ENCODE results near the gene CPM.
"Not testable (repeated sequence)": the region's sequence is repeated elsewhere in the genome, so short reads cannot be mapped to it uniquely, and the experiment has no call there.

Gene CPM

DNA sequence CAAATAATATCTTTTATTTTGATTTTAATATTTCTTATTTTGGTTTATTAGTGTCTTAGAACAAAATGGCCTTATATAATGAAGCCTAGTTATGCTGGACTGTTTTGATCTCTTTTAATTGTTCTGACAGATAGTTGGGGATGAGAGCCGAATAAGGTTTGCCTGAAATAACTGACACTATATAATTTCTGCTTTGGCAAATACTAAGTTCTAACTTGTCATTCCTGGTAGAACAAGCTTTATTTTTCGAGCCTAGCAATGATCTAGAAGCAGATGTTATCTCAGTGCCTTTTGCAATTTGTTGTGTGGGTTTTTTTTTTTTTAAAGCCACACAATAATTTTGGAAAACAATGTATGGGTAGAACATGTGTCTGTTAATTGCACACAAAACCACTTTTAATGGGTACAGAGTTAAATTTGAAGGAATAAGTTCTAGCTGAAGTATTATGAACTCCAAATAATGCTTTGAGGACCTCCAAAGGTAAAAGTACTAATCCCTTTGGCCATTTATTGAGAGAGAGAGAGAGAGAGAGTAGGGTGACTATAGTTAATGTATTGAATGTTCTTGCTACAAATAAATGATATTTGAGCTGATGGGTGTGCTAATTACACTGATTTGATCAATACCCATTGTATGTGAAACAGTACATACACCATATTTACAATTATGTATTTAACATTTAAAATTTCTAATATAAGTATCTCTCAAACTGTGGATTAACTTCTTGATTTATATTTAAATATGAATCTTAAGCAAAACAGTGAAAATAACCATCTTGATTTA lies 90.0 kb downstream of the CPM start:
- DNase-seq: no peak
- in situ Hi-C loops (cut with HindIII; ENCODE audit: low pct_ligation_motif_present, low pct_unique_long_range_greater_than_20kb, low sequenced_read_pairs): no loop called here

DNA sequence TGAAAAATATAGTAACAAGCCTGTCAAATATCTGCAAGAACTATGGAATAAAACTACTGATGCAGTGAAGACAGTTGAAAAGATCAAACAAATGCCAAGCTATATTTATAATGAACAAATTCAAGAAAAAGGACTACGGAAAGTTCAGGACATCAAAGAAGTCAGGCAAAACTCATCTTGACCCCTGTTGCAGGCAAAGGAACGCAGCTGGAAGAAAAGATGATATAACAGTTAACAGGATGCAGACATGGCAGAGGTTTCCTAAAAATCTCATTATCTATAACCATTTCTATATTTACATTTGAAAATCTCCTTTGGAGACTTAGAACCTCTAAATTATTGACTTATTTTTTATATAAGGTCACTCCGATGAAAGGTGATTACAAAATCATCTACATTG lies 90.8 kb downstream of the CPM start:
- no peak for DNase-seq
- in situ Hi-C loops (cut with HindIII; ENCODE audit: low pct_ligation_motif_present, low pct_unique_long_range_greater_than_20kb, low sequenced_read_pairs): no loop called here

DNA sequence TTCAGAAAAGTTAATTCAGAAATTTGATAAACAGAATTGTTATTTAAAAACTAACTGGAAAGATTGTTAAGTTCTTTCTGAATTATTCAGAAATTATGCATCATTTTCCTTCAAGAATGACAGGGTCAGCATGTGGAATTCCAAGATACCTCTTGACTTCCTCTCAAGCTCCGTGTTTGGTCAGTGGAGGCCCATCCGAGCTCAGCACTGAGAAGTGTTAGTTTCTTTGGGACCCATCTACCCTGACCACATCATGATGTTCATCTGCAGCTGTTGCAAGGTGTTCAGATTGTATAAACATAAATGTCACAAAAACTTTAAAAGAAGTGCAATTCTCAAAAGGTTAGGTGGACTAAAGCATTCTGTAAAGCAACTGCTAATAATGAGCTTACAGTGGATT lies 91.3 kb downstream of the CPM start:
- in situ Hi-C loops (cut with HindIII; ENCODE audit: low pct_ligation_motif_present, low pct_unique_long_range_greater_than_20kb, low sequenced_read_pairs): no loop called here
- DNase-seq: no peak

DNA sequence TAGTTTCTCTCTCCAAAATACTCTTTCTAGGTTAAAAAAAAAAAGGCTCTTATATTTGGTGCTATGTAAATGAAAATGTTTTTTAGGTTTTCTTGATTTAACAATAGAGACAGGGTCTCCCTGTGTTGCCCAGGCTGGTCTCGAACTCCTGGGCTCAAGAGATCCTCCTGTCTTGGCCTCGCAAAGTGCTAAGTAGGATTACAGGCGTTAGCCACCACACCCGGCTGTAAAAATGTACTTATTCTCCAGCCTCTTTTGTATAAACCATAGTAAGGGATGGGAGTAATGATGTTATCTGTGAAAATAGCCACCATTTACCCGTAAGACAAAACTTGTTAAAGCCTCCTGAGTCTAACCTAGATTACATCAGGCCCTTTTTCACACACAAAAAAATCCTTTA lies 91.8 kb downstream of the CPM start:
- DNase-seq; in situ Hi-C loops (cut with HindIII; ENCODE audit: low pct_ligation_motif_present, low pct_unique_long_range_greater_than_20kb, low sequenced_read_pairs): not testable (repeated sequence)

DNA sequence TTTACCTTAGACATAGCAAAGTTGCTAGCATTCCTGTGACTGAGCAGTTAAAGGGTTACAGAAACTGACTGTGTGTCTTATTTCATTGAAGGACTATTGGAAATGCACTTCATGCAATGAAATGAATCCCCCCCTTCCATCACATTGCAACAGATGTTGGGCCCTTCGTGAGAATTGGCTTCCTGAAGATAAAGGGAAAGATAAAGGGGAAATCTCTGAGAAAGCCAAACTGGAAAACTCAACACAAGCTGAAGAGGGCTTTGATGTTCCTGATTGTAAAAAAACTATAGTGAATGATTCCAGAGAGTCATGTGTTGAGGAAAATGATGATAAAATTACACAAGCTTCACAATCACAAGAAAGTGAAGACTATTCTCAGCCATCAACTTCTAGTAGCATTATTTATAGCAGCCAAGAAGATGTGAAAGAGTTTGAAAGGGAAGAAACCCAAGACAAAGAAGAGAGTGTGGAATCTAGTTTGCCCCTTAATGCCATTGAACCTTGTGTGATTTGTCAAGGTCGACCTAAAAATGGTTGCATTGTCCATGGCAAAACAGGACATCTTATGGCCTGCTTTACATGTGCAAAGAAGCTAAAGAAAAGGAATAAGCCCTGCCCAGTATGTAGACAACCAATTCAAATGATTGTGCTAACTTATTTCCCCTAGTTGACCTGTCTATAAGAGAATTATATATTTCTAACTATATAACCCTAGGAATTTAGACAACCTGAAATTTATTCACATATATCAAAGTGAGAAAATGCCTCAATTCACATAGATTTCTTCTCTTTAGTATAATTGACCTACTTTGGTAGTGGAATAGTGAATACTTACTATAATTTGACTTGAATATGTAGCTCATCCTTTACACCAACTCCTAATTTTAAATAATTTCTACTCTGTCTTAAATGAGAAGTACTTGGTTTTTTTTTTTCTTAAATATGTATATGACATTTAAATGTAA lies 93.5 kb downstream of the CPM start:
- in situ Hi-C loops (cut with HindIII; ENCODE audit: low pct_ligation_motif_present, low pct_unique_long_range_greater_than_20kb, low sequenced_read_pairs): no loop called here
- DNase-seq: no peak

DNA sequence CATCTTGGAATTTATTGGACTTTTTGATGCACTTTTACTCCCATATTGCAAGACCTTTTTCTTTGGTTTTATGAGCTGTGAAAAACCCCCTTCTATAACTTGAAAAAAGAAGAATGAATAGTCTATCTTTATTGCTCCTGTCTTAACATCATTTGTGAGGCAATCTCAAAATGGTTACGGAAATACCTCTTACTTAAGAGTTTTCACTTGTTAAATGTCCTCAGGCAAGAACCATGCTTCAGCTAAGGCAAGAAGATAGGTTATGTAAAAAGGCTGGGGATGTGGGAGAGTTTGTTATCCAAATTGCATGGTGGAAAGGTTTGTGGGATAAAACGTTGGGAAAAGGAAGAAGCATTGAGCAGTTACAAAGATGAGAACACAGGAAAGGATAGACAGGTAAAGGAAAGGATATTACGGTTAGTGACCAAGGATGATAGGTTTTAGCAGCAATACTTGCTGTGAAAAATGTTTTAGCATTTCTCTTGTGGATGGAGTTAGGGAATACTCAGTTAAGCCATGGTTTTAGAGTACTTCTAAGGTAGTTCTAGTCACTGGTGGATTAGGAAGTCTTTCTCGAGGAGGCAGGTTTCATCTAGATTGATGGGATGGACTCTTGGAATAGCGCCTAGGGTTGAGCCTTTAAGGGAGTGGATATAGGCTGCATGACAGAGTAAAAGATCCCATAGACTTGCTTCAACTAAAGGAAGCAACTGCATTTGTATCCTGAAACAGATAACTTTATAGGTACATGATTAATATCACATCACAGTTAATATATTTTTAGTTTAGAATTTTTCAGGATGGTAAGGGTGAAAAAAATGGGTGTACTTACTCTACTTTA lies 94.7 kb downstream of the CPM start:
- in situ Hi-C loops (cut with HindIII; ENCODE audit: low pct_ligation_motif_present, low pct_unique_long_range_greater_than_20kb, low sequenced_read_pairs): no loop called here
- DNase-seq: no peak

DNA sequence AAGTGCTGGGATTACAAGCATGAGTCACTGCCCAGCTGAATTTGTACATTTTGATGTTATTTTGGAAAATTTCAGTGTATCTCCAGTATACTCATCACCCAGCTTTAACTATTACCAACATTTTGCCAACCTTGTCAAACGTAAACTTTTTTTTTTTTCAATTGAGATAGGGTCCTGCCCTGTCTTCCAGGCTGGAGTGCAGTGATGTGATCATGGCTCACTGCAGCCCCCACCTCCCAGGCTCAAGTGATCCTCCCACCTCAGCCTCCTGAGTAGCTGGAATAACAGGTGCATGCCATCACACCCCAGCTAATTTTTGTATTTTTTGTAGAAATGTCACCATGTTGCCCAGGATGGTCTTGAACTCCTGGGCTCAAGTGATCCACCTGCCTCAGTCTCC lies 95.8 kb downstream of the CPM start:
- in situ Hi-C loops (cut with HindIII; ENCODE audit: low pct_ligation_motif_present, low pct_unique_long_range_greater_than_20kb, low sequenced_read_pairs): no loop called here

DNA sequence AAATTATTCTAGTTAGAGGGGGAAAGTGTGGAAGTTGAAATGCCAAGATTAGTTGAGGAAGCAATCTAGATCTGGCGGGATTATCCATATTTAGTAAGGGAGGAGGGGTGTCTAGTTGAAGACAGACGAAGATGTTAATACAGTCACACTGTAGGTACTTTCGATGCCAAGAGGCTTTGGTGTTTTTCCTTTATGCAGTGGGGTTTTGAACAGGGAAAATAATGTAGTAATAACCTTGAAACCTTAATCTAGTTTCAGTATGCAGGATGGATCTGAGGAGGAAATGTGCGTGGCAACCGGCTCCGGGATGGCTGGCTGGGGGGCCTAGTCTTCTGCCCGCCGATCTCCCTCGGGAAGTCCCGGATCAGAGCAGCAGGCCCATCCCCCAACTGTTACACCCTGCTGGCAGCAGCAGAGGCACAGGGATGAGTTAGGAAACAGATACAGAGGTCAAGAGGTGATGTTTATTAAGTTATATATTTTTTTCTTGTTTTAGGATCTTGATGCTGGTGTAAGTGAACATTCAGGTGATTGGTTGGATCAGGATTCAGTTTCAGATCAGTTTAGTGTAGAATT lies 97.5 kb downstream of the CPM start:
- DNase-seq: no peak
- in situ Hi-C loops (cut with HindIII; ENCODE audit: low pct_ligation_motif_present, low pct_unique_long_range_greater_than_20kb, low sequenced_read_pairs): no loop called here

More for the DNA sequence above, 95.8 kb downstream of the CPM start:
- no peak for DNase-seq

DNA sequence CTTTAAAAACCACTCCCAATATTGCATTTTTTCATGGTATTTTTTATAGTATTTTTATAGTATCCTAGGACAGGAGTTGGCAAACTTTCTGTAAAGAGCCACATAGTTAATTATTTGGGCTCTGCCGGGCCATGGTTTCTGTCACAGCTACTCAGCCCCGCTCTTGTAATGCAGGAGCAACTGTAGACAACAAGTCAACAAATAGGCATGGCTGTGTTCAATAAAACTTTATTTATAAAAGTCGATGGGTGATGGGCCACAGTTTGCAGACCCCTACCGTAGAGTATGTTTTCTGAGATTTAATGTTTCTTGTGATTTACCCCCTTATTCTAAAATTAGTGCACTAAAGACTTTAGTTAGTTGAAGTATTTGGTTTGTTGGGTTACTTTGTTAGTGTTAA lies 99.5 kb downstream of the CPM start:
- in situ Hi-C loops (cut with HindIII; ENCODE audit: low pct_ligation_motif_present, low pct_unique_long_range_greater_than_20kb, low sequenced_read_pairs): no loop called here
- no peak for DNase-seq

DNA sequence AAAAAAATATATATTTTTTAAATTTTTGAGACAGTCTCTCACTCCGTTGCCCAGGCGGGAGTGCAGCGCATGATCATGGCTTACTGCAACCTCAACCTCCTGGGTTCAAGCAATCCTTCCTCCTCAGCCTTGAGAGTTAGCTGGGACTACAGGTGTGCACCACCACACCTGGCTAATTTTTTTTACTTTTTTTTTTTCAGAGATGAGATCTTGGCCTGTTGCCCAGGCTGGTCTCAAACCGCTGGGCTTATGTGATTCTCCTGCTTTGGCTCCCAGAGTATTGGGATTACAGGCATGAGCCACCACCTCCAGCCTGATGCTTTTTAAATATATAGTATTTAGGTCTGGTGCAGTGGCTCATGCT lies 100.5 kb downstream of the CPM start:
- no peak for DNase-seq
- in situ Hi-C loops (cut with HindIII; ENCODE audit: low pct_ligation_motif_present, low pct_unique_long_range_greater_than_20kb, low sequenced_read_pairs): no loop called here

DNA sequence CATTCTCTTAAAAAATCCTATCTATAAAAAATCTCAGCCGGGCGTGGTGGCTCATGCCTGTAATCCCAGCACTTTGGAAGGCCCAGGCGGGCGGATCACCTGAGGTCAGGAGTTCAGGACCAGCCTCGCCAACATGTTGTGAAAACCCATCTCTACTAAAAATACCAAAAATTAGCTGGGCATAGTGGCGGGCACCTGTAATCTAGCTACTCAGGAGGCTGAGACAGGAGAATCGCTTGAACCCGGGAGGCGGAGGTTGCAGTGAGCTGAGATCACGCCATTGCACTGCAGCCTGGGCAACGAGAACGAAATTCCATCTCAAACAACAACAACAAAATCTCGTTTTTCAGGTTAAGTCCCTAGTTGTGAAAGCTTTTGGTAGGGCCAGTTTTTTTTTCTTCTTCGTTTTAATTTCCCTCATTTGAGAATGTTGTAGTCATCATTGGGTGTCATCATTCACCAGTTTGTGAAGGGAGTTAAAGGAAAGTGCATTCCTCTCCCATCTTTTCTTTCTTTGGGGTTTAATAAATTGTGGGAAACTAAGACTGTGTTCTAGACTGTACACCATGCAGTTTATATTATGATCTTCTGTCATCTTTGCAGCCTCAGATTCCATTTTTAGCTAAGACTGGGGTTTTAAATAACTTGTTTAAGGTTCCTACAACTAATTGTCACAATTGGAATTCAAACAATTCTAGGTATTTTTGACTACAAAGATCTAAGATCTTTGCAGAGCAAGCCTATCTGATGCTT lies 101.0 kb downstream of the CPM start:
- in situ Hi-C loops (cut with HindIII; ENCODE audit: low pct_ligation_motif_present, low pct_unique_long_range_greater_than_20kb, low sequenced_read_pairs): no loop called here
- DNase-seq: no peak

DNA sequence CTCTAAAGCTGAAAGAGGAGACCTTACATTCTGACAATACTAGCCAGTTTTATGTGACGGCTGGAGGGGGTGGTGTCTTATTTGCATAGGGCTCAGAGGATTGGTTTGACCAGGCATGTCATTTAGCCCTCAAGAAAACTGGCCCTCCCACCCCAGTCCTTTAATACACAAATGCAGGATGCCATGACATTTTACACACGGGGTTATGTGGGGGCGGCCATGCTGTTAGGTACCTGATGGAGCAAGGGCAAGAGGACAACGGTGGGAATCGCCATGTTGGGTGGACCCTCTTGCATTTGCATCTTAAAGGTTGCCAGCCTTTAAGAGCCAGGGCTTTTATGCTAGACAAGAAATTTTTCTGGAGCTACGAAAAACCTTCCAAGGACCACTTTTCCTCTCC lies 101.7 kb downstream of the CPM start:
- DNase-seq: peak; percentile 35
- in situ Hi-C loops (cut with HindIII; ENCODE audit: low pct_ligation_motif_present, low pct_unique_long_range_greater_than_20kb, low sequenced_read_pairs): no loop called here

DNA sequence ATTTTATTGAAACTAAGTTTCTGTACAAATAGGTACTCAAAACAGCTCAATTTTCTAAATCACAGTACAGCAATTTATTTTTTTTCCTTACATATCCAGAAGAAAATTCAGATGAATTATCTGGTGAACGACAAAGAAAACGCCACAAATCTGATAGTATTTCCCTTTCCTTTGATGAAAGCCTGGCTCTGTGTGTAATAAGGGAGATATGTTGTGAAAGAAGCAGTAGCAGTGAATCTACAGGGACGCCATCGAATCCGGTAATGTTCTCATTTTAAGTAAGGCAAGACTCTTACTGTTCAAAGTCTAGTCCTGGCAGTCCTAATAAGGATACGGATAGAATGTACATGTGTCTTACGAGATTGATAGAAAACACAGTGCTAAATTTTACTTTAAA lies 104.3 kb downstream of the CPM start:
- no peak for DNase-seq
- in situ Hi-C loops (cut with HindIII; ENCODE audit: low pct_ligation_motif_present, low pct_unique_long_range_greater_than_20kb, low sequenced_read_pairs): no loop called here

DNA sequence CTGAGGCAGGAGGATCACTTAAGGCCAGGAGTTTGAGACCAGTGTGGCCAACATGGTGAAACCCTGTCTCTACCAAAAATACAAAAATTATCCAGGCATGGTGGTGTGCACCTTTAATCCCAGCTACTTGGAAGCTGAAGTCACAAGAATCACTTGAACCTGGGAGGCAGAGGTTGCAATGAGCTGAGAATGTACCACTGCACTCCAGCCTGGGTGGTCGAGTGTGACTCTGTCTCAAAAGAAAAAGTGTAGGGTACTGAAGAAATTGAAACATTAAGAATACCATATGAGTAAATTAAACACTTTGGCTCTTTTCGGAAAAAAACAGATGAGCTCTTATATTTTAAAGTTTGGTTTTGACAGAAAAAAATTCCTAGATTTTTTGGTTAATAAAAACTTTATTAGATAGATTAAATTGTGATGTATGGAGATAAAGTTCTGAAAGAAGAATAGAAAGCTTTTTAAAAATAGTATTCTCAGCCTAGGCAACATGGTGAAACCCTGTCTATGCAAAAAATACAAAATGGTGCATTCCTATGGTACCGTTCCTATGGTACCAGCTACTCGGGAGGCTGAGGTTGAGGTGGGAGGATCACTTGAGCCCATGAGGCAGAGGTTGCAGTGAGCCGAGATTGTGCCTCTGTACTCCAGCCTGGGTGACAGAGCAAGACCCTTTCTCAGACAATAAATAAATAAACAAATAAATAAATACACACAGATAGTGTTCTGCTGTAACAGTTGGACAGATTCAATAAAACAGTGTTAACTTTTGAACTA lies 104.9 kb downstream of the CPM start:
- in situ Hi-C loops (cut with HindIII; ENCODE audit: low pct_ligation_motif_present, low pct_unique_long_range_greater_than_20kb, low sequenced_read_pairs): no loop called here
- DNase-seq: no peak

DNA sequence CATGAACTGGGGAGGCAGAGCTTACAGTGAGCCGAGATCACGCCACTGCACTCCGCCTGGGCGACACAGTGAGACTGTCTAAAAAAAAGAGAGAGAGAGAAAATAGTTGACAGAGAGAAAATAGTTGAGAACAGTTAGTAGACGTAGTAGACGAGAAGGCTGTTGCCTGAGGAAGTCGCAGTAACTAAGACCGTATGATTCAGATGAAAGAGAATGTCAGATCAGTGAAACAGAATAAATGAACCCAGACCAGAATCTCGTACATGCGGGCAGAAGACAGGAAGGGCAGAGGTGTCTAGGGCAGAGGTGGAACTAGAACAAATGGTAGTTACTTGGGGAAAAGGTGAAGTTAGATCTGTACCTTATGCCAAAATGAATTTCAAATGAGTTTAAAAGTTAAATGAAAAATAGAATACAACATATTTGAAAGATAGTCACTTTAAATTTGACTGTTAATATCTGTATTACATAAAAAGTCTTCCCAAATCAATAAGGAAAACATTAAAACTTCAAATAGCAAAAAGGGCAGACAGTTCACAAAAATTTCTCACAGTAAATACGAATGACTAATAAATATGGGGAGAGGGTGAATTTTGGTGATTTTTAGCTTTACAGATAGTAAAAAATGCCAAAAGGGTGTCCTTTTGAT lies 107.3 kb downstream of the CPM start:
- DNase-seq: no peak
- in situ Hi-C loops (cut with HindIII; ENCODE audit: low pct_ligation_motif_present, low pct_unique_long_range_greater_than_20kb, low sequenced_read_pairs): no loop called here

DNA sequence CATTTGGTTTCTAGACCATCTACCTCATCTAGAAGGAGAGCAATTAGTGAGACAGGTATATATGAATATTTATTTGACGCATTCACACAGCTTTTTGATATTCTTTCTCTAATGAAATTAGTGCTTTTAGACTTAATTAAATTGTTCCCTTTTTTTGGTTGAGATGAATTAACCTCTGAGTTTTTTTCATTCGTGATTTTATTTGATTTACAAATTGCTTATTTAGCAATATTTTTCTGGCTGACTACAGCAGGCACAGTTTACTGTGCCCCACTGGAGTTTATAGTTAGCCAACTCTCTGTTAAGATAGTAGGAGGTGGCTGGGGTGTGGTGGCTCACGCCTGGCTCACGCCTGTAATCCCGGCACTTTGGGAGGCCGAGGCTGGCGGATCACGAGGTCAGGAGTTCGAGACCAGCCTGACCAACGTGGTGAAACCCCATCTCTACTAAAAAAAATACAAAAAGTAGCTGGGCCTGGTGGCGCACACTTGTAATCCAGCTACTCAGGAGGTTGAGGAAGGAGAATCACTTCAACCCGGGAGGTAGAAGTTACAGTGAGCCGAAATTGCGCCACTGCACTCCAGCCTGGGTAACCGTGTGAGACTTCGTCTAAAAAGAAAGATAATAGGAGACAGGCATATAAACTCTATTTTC lies 108.2 kb downstream of the CPM start:
- in situ Hi-C loops (cut with HindIII; ENCODE audit: low pct_ligation_motif_present, low pct_unique_long_range_greater_than_20kb, low sequenced_read_pairs): no loop called here
- DNase-seq: no peak
